OCI-LY1 (cell line): ENCODE data around the gene BRF1.

Experiments used
- EZH2 ChIP-seq: fragments of 200-600 bp; sonication (generic), shearing (Covaris generic); IDR thresholded peaks from 2 replicates; pipeline ENCODE4 v1.8.0; 2017; ENCODE audit warnings: borderline replicate concordance, mixed run types, mild to moderate bottlenecking, antibody characterized with exemption, low read length, moderate library complexity, mixed read lengths
- TF ChIP-seq, protein P1 (sequence below): fragments of 200-600 bp; sonication (generic), shearing (Covaris generic); IDR thresholded peaks from 2 replicates; pipeline ENCODE4 v1.5.1; 2017; ENCODE audit warnings: mild to moderate bottlenecking, antibody characterized with exemption, low read length, moderate library complexity, mixed read lengths

DNA sequence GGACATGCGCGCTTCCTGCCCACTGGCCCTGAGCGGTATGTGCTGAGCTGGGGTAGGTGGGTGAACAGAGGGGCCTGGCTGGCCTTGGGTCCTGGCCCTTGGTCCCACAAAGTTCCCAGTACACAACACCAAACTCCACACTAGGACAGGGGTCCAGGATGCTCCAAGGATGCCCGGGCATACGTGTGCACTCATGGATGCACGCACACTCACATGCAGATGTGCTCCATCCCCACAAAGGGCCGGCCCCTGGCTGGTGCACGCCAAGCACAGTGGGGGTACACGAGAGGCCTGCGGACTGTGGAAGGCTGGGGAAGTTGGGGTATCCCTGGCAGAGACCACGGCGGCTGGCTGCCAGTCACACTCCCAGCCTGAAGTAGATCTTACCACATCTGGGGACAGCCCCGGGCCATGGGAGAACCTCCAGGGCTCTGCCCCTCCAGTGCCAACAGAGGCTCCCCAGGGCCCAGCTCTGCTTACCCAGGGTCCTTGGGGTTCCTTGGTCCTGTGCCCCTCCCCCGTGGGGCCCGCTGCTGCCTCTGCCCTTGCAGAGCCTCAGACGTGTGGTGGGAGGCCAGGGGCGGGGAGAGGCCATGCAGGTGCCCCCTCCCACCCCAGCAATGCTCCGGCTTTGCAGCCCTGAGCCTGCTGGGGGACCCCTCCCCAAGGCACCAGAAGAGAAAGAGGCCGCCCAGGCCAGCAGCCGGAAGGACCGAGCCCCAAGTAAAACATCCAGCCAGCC, 95.7 kb downstream of the BRF1 start:
- TF ChIP-seq, protein P1, sequence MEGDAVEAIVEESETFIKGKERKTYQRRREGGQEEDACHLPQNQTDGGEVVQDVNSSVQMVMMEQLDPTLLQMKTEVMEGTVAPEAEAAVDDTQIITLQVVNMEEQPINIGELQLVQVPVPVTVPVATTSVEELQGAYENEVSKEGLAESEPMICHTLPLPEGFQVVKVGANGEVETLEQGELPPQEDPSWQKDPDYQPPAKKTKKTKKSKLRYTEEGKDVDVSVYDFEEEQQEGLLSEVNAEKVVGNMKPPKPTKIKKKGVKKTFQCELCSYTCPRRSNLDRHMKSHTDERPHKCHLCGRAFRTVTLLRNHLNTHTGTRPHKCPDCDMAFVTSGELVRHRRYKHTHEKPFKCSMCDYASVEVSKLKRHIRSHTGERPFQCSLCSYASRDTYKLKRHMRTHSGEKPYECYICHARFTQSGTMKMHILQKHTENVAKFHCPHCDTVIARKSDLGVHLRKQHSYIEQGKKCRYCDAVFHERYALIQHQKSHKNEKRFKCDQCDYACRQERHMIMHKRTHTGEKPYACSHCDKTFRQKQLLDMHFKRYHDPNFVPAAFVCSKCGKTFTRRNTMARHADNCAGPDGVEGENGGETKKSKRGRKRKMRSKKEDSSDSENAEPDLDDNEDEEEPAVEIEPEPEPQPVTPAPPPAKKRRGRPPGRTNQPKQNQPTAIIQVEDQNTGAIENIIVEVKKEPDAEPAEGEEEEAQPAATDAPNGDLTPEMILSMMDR = no peak
- TF ChIP-seq EZH2 = no peak
